ENCODE data around the gene YBEY.

DNA sequence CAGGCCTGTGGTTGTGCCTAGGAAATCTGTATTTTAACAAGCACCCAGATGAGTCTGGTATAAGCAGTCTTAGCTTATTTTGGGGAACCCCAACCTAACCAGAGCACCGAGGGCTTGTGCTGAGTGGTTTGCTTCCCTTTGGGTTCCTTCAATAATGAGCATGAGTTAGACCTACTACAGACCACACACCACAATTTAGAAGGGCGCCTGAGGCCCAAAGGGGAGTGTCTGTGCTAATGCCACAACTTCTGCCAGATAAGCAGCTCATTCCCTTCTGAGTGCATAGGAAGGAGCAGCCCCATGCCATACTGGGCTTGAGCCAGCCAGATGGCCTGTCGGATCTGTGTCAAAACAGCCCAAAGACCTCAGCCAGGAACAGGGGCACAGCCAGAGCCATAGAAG is 42.2 kb upstream of the YBEY start:
- TF ChIP-seq, protein P1, sequence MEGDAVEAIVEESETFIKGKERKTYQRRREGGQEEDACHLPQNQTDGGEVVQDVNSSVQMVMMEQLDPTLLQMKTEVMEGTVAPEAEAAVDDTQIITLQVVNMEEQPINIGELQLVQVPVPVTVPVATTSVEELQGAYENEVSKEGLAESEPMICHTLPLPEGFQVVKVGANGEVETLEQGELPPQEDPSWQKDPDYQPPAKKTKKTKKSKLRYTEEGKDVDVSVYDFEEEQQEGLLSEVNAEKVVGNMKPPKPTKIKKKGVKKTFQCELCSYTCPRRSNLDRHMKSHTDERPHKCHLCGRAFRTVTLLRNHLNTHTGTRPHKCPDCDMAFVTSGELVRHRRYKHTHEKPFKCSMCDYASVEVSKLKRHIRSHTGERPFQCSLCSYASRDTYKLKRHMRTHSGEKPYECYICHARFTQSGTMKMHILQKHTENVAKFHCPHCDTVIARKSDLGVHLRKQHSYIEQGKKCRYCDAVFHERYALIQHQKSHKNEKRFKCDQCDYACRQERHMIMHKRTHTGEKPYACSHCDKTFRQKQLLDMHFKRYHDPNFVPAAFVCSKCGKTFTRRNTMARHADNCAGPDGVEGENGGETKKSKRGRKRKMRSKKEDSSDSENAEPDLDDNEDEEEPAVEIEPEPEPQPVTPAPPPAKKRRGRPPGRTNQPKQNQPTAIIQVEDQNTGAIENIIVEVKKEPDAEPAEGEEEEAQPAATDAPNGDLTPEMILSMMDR (conservative IDR thresholded peaks at IDR 0.05; ENCODE audit: low read length) = no peak
- no peak for TF ChIP-seq EZH2phosphoT487 (IDR thresholded peaks at IDR 0.05; ENCODE audit: borderline replicate concordance)
